GM18507 (cell line): Measurements from ENCODE around the gene THEM4.

Experiments
- DNase-seq: peaks from one replicate; pipeline ENCODE4 v3.0.0; 2011; ENCODE audit warnings: low read depth; ENCODE audit not compliant: insufficient read length; ENCODE audit errors: extremely low spot score
- FAIRE-seq: peaks from 2 replicates; lab custom pipeline; 2011; peaks lifted over from hg19 to GRCh38; lab: Jason Lieb, UNC

Gene THEM4

GRCh38 chr1:151825751-151826660 is 83.3 kb downstream of the THEM4 start:
- DNase-seq (no peak), FAIRE-seq (no peak)

GRCh38 chr1:151825204-151825603 is 84.1 kb downstream of the THEM4 start:
- FAIRE-seq (no peak), DNase-seq (no peak)
